Skeletal muscle satellite cell (primary cell): ENCODE measurements around the gene VPS54.

Source experiments
- H3K27me3 ChIP-seq: 2 replicates; pipeline ENCODE4 v1.7.0; 2013; ENCODE audit warnings: low read length; ENCODE audit not compliant: control insufficient read depth, insufficient read depth
- H3K36me3 ChIP-seq: 2 replicates; pipeline ENCODE4 v1.7.0; 2013; ENCODE audit warnings: mild to moderate bottlenecking, control low read depth, low read length; ENCODE audit not compliant: insufficient read depth
- H3K4me1 ChIP-seq: 2 replicates; pipeline ENCODE4 v1.7.0; 2013; ENCODE audit warnings: low read length; ENCODE audit not compliant: control insufficient read depth, insufficient read depth
- H3K4me2 ChIP-seq: 2 replicates; pipeline ENCODE4 v1.7.0; 2013; ENCODE audit warnings: mild to moderate bottlenecking, low read length
- H3K4me3 ChIP-seq: 2 replicates; pipeline ENCODE4 v1.7.0; 2013; ENCODE audit warnings: low read length
- H3K9ac ChIP-seq: 2 replicates; pipeline ENCODE4 v1.7.0; 2013; ENCODE audit warnings: mild to moderate bottlenecking, low read depth, low read length, moderate library complexity
- H3K9me3 ChIP-seq: replicated peaks from 2 replicates; pipeline ENCODE4 v1.7.0; 2013; ENCODE audit warnings: mild to moderate bottlenecking, control low read depth, low read length

The VPS54 gene

DNA sequence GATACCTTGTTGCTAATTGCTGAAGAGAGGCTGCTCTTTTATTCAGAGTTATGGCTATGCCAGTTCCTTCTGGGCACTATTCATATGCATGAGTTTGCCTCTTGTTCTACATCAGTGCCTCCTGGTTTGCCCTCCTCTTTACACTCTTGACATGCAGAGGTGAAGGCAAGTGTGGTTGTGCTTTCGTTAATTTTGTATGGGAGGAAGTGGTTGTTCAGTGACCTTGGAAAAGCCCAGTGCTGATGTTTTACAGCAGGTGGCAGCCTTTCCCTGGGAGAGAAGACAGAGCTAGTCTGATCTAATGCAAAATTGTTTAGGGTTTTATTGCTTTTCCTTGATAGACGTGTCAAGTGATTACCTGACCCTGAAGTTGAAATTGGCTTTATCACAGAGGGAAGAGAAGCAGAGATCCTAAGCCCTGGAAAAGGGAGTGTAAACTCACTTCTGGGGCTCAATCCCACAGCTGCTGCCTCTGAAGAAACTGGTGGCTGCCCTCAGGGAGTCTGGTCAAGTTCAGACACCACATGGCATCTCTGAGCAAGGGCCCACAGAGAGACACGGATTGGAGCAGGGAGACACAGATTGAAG lies 30.5 kb upstream of the VPS54 start:
- Histone ChIP-seq H3K9me3 (no peaks in the 10 kb centered on the region), H3K4me1 (no peaks in the 10 kb centered on the region), H3K9ac (no peak overlapping the region), H3K36me3 (no peaks in the 10 kb centered on the region), H3K27me3 (no peaks in the 10 kb centered on the region), H3K4me2 (no peak overlapping the region), H3K4me3 (no peak overlapping the region)

DNA sequence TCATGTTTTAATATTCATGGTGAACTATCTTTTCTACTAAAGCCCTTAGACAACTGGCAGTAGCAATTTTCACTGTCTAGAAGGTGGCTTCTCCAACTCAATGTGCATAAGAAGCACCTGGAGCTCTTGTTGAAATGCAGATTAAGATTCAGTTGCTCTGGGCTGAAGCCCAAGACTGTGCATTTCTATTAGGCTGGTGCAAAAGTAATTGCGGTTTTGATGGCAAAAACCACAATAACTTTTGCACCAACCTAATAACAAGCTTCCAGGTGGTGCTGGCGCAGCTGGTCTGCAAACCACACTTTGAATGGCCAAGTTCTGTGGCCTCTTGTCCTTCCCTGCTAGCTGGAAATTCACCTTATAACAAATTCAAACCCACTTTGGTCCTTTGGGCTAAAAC lies 26.7 kb upstream of the VPS54 start:
- Histone ChIP-seq H3K9ac (no peak overlapping the region), H3K9me3 (no peaks in the 10 kb centered on the region), H3K27me3 (no peaks in the 10 kb centered on the region), H3K4me2 (no peak overlapping the region), H3K4me1 (no peaks in the 10 kb centered on the region), H3K4me3 (no peak overlapping the region), H3K36me3 (no peaks in the 10 kb centered on the region)

DNA sequence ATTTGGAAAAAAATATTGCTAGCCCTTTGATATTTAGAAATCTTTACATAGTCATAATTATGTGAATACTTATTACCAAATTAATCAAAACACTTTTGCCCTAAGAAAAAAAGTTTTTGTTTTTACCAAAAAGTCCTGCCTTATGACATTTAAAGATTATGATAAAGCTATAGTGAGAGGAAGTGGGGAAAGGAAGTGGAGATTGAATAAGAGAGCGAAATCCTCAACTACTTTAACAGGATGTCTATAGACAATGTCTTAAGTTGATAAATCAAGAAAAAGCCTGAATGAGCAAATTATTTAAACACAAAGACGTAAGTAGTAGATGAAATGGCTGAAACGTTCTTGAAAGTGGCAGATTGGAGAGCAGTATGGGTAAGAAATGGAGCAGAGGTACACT lies 20.9 kb upstream of the VPS54 start:
- Histone ChIP-seq H3K9me3 (no peaks in the 10 kb centered on the region), H3K36me3 (no peaks in the 10 kb centered on the region), H3K27me3 (no peaks in the 10 kb centered on the region), H3K4me1 (peaks cover 11% of the 10 kb centered on the region), H3K4me3 (no peak overlapping the region), H3K9ac (no peak overlapping the region), H3K4me2 (no peak overlapping the region)

DNA sequence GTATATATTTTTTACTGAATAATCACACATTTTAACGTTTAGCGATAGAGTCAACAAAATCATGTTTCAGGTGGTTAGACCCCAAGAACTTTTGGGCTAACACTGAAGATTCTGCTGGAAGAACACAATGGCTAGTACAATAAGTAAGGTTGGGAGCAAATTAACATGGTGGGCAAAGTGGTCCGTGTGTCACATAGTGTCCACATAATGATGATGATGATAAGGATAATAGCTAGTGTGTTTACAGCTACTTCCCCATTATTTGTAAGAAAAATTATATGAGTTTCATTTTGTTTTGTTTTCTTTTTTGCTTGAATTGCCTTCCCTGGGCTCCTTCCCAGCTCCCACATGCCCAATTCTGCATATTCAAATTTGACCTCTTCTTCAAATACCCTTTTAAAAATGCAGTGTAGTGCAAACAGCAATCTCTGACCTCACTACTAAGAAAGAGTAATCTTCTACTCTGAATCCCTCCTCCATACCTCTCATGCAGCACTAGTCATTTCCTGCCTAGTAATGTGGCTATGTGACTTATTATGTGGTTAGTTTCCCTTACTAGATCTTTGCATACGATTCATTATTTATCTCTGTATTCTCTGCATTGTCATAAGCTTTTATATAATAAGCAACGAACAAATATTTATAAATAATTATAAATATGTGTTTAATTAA lies 16.9 kb upstream of the VPS54 start:
- Histone ChIP-seq H3K4me1 (peaks cover 16% of the 10 kb centered on the region), H3K4me2 (peak overlapping the region; percentile 58), H3K27me3 (no peaks in the 10 kb centered on the region), H3K9ac (peak overlapping the region; percentile 7), H3K9me3 (no peaks in the 10 kb centered on the region), H3K36me3 (no peaks in the 10 kb centered on the region), H3K4me3 (peak overlapping the region; percentile 19)

DNA sequence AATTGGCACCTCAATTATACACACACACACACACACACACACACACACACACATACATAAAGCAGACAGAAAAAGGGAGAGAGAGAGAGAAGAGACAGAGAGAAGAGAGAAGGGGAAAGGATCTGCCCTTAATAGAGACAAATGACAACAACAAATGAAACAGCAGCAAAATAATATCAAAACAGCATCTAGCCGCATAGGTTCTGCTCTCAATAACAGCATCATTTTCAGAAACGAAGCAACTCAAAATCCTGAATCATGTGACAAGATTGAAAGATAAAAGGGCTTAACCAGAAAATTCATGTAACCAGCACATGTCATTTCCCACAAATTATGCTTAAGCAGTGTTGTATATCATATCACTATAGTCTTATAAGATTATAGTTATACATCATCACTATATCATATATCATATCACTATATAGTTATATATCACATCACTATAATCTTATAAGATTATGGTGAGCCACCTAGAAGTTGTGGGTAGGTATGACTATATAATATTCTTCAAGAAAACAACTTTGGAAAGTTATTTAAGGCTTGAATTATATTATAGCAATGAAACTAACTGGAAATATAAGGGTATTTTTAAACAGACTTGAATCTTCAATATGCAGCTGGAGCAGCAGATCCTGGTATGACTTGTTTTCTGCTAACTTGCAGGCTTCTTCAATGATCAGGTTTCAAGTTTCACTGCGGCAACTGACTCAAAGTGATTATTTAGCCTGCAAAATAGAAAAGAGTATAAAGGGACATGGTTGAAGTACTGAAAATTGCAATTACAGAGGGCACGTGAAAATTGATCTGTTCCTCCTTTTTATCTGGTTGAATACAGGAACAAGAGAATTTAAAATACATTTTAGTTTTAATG lies 16.1 kb upstream of the VPS54 start:
- Histone ChIP-seq H3K27me3 (no peaks in the 10 kb centered on the region), H3K9ac (peak overlapping the region; percentile 7), H3K4me1 (peaks cover 16% of the 10 kb centered on the region), H3K9me3 (no peaks in the 10 kb centered on the region), H3K4me3 (peak overlapping the region; percentile 19), H3K4me2 (peak overlapping the region; percentile 58), H3K36me3 (no peaks in the 10 kb centered on the region)

DNA sequence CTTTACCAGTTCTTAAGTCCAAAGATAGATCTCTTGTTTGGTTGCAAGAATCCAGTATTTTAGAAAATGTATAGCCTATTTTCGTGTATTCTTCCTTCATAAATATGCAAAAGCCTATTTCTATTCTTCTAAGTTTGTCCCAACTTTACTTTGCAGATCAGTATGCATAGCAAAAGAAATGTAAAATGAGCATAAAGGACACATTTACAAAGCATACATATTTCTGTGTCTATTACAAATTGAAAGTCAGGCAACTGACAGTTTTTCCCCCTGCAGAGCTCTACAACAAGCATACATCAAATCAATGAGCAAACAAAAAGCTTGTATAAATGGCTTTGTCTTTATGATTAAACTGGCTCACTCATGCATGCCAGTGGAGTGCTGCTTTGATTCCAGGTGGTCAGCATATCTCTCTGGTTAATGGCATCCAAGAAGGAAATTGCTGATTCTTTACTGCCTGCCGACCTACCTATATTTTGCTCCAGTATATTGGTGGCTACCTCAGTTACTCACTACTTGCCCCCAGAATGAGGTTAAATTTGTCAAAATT lies 10.0 kb upstream of the VPS54 start:
- H3K36me3 ChIP-seq = no peaks in the 10 kb centered on the region
- H3K9me3 ChIP-seq = no peaks in the 10 kb centered on the region
- H3K4me1 ChIP-seq = no peaks in the 10 kb centered on the region
- no peak overlapping the region for H3K4me3 ChIP-seq
- H3K4me2 ChIP-seq = no peak overlapping the region
- H3K9ac ChIP-seq = no peak overlapping the region
- no peaks in the 10 kb centered on the region for H3K27me3 ChIP-seq

DNA sequence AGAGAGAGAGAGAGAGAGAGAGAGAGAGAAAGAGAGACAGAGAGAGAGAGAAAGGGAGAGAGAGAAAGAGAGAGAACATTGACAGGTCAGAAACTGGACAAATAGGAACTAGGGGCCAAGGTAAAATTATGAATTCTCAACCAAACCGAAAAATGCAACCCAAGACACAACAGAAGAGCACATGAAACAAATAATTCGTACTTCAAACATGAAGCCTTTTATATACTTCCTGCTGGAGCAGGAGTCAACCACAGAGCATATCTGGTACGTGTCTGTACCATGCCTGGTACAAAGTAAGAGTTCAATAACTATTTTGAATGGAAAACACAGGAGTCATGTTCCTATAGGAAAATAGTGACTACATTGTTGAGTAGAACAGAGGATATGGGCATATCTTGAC lies 6.5 kb upstream of the VPS54 start:
- Histone ChIP-seq H3K36me3 (no peaks in the 10 kb centered on the region), H3K27me3 (no peaks in the 10 kb centered on the region), H3K4me2 (no peak overlapping the region), H3K9me3 (no peaks in the 10 kb centered on the region), H3K4me3 (no peak overlapping the region), H3K4me1 (peaks cover 3% of the 10 kb centered on the region), H3K9ac (no peak overlapping the region)

DNA sequence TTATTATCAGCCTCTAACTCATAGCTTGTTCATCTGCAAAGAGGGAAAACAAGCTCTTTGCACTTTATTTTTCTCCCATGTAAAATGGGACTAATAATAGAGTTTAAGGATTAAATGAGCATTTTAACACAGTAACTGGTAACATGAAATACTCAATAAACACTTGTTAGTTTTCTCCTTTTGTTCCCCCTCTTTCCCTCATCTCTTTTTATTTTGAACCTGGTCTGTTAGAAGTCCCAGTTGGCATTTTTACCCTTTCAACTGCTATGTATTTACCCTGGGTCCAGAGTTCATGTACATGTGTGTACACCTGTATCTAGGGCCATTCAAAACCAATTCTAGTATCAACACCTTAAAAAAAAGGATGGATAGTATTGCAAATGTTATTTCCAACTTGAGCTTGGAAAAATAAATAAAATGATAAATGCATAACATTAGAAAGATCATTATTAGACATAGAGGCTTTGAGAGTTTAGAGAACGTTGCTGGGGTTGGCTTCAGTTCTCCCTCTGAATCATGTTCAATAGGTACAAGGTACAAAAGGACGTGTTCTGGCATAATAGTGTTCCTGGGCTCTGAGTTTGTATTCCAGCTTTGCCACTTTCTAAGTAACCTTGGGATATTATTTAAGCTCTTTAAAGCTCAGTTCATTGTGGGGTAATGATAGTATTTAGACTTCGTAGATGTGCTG lies 5.2 kb upstream of the VPS54 start:
- no peaks in the 10 kb centered on the region for H3K9me3 ChIP-seq
- no peak overlapping the region for H3K4me2 ChIP-seq
- H3K4me1 ChIP-seq = peaks cover 15% of the 10 kb centered on the region
- H3K9ac ChIP-seq = no peak overlapping the region
- H3K27me3 ChIP-seq = no peaks in the 10 kb centered on the region
- H3K4me3 ChIP-seq = no peak overlapping the region
- H3K36me3 ChIP-seq = no peaks in the 10 kb centered on the region

DNA sequence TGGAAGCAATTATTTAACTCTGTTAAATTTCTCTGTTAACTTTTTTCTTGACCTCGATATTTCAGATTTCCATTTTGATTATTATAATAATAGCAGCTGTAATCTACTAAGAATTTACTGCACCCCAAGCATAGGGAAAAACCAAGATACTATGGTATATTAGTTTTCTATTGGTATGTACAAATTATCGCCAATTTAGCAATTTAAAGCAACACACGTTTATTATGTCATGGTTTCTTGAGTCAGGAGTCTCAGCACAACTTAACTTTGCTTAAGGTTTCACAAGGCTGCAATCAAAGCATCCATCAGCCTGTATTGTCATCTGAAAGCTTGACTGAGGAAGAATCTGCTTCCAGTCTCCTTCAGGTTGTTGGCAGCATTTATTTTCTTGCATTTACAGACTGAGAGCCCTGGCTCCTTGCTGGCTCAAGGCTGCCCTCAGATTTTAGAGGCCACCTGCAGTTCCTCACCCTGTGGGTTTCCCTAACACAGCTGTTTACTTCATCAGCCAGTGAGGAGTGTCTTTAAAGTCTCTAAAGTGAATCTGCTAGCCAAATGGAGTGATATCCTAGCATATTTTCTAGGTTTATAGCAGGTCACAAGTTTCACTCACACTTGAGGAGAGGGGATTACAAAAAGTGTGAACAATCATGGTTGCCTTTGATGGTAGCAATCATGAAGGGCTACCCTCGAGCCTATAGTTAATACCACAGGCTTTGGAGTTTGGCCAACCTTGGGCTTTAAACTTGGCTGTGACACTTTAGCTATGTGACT lies 4.4 kb upstream of the VPS54 start:
- no peak overlapping the region for H3K4me3 ChIP-seq
- H3K9me3 ChIP-seq = no peaks in the 10 kb centered on the region
- H3K27me3 ChIP-seq = no peaks in the 10 kb centered on the region
- no peak overlapping the region for H3K9ac ChIP-seq
- H3K36me3 ChIP-seq = no peaks in the 10 kb centered on the region
- H3K4me2 ChIP-seq = no peak overlapping the region
- H3K4me1 ChIP-seq = peaks cover 16% of the 10 kb centered on the region

DNA sequence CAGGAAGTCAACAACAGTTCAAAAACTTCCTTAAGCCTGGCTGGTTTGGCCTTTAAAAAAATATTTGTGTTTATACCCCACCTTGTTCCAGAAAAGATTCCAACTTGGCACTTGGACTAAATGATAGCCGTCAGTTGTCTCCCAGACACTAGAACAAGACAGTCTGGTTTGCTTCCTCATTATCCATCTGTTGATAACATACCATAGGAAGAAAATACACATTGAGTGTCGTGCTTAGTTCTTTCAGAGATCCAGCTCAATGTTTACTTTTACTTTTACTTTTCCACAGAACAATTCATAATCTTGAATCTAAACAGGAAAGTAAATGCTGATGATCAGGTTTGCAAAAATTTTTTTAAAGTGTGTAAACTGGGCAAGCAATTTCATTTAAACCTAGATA lies 2.4 kb upstream of the VPS54 start:
- Histone ChIP-seq H3K9me3 (no peaks in the 10 kb centered on the region), H3K9ac (no peak overlapping the region), H3K4me1 (peaks cover 21% of the 10 kb centered on the region), H3K4me2 (no peak overlapping the region), H3K36me3 (no peaks in the 10 kb centered on the region), H3K4me3 (no peak overlapping the region), H3K27me3 (no peaks in the 10 kb centered on the region)
